ENCODE data around the gene ZBTB20. TPM values are rescaled to one million over a fixed set of nuclear protein-coding genes. Genes with fewer than 3 reads are reported as not detected.

Gene ZBTB20
- total RNA-seq, 1 experiment from 2014 or later, result 2.5 TPM

GRCh38 chr3:114447950-114448479 is 699.1 kb downstream of the ZBTB20 start:
- DNase-seq (ENCODE audit: low read depth), result no peak

DNA sequence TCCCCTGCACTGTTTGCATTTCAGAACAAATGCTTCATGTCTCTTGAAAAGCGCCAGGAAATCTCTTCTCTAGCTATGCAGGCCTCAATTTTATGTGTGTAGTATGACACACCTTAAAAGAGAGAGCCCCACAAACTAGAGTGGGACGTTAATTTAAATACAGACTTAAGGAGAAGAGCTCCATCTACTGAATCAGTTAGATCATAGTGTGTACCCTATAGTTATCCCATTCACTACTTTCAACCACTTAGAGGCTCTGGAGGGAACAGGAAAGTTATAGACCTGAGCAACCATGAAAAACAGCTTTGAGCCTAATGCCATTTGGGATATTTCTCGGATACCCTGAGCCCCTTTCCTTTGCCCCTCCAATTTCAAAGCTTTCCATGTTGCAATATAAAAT is 699.5 kb downstream of the ZBTB20 start:
- no peak for DNase-seq (ENCODE audit: low read depth)

- DNase-seq (ENCODE audit: low read depth), result no peak
Observed at GRCh38 chr3:114446600-114446999, 700.5 kb downstream of the ZBTB20 start.

DNA sequence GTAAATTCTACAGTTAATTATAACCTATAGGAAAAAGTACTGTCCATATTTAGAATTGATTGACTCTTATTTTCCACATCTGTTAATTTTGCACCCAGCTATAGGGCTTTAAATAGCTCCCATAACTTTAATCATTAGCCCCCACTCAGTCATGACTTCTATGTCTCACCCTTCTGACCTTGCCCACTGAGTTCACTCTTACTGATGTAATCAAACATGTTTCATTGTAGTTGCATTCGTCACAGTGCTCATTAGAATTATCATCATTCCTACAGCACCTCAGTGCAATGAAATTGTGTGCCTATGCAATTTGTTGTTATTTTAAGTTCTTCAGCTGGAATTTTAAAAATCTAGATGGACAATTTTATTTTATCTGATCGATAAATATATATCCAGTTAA is 701.9 kb downstream of the ZBTB20 start:
- DNase-seq (ENCODE audit: low read depth), result no peak

DNA sequence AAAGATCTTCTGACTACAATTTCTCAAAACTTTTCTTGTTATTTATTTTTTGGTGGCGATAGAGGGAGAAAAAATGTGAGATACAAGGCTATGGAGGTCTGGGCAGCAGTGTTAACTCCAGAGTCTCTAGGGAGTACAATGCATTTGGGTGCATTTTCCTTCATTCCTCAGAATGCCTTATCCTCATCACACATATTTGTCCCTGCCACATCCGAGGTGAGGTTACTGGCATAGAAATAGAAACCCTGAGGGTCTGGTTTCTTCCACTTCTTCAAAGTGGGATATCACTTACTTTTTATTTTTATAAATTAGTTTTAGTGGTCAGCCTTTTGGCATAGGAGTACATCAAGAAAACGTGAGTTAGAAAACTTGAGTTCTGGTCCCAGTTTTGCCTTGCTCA is 702.9 kb downstream of the ZBTB20 start:
- DNase-seq (ENCODE audit: low read depth), result no peak

DNA sequence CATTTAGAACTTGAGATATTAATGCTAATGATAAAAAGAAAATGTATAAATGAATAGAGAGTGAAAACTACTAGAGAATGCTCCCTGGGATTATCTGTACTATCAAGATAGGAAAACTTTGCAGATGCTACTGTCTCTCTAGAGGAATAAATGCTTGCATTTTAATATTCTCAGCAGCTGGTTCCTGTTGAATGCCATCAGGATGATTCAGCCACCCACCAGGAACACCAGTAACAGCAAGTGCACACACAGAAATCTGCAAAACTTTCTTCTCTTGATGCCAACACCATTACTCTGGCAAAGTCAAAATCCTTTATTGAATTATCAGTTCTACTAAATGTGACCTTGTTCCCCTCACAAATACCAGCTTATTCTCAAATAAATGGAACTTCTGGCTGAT is 704.8 kb downstream of the ZBTB20 start:
- DNase-seq (ENCODE audit: low read depth), result peak; percentile 45

GRCh38 chr3:114441386-114441785 is 705.7 kb downstream of the ZBTB20 start:
- no peak for DNase-seq (ENCODE audit: low read depth)

GRCh38 chr3:114440700-114441099 is 706.4 kb downstream of the ZBTB20 start:
- no peak for DNase-seq (ENCODE audit: low read depth)

GRCh38 chr3:114439284-114439683 is 707.8 kb downstream of the ZBTB20 start:
- no peak for DNase-seq (ENCODE audit: low read depth)

DNA sequence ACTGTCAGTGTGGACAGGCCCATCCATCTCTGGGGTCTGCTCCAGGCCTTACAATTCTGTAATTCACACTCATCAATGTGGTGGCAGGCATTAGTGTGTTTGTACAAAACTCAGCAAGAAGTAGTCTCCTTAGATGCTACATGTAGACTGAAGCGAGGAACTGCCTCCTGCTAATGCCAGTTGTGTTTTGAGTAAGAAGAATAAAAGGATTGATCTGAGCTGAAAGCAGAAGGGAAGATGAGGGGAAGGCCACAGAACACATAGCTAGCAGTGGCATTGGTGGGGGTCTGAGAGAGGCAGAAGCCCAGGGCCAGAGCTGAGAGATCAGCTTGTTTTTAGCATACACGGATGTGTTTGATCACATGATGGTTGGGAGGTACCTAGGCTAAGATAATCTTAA is 709.2 kb downstream of the ZBTB20 start:
- no peak for DNase-seq (ENCODE audit: low read depth)

GRCh38 chr3:114436182-114436581 is 710.9 kb downstream of the ZBTB20 start:
- DNase-seq (ENCODE audit: low read depth), result no peak

DNA sequence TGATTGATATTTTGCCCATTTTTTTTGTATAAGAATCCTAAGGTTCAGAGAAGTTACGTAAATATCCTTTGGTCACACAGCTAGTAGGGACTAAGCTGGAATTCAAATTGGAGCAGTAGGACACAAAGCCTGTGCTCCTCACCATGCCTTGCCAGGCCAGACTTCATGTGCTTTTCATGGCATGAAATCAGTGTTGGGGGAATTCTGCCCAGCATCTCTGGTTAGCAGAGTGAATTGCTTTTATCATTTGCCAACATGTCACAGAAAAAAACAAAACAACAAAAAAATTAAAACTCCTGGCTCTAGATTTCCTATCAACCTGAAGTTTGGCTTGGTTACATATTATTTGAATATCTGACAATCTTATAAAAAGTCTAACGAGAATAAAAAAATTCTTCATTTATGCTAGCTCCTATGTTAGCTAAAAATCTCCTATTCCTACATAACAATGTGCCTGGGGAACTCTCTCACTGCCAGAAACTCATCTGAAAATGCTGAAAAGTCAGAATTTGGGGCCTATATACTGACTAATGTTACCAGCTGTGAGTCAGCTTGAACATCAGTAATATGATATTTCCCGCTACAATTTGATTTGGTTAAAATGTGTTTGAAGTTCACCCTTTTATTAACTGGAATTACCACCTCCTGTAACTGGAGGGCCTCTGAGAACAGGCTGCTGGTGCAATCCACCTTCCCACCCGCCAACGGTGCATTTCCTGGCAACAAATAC is 711.5 kb downstream of the ZBTB20 start:
- no peak for DNase-seq (ENCODE audit: low read depth)

DNA sequence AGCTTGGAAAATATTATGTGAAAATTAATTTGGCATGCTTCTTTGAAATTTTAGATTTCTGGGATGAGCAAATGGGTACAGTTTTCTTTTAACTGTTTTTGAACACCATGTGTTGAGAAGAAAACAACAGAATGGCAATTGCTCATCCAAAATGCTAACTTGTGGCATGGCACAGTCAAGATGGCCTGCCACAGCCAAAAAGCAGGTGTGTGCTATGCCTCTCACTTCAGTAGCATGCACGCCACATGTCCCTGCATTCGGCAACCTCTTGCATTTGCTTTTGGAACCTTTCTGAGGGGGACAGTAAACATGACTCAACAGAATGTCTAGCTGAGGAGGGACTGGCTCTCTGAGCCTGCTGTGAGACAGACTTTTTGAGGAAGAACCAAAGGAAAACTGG is 714.8 kb downstream of the ZBTB20 start:
- DNase-seq (ENCODE audit: low read depth), result no peak

- no peak for DNase-seq (ENCODE audit: low read depth)
Observed at GRCh38 chr3:114428044-114428595, 719.0 kb downstream of the ZBTB20 start.

- DNase-seq (ENCODE audit: low read depth), result no peak
Observed at GRCh38 chr3:114427285-114428043, 719.6 kb downstream of the ZBTB20 start.

GRCh38 chr3:114424337-114424736 is 722.8 kb downstream of the ZBTB20 start:
- DNase-seq (ENCODE audit: low read depth), result no peak

DNA sequence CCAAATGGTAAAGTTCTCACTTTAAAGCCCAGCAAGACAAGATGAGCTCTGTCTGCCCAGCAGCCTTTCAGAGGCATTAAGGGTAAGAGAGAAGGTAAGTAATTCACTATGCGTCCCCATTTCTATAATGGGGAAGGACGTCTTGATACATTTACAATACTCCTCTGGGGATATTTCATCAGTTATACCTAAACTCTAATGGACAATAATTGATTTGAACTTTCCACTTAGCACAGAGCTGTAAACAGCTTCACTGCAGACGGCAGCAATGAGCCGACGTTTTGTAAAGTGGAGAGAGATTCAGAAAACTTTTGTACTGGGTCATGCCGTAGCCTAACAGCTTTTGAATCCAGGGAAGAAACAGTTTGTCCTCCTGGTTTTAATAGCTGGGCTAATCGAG is 725.9 kb downstream of the ZBTB20 start:
- no peak for DNase-seq (ENCODE audit: low read depth)

GRCh38 chr3:114420072-114420471 is 727.0 kb downstream of the ZBTB20 start:
- DNase-seq (ENCODE audit: low read depth), result no peak

DNA sequence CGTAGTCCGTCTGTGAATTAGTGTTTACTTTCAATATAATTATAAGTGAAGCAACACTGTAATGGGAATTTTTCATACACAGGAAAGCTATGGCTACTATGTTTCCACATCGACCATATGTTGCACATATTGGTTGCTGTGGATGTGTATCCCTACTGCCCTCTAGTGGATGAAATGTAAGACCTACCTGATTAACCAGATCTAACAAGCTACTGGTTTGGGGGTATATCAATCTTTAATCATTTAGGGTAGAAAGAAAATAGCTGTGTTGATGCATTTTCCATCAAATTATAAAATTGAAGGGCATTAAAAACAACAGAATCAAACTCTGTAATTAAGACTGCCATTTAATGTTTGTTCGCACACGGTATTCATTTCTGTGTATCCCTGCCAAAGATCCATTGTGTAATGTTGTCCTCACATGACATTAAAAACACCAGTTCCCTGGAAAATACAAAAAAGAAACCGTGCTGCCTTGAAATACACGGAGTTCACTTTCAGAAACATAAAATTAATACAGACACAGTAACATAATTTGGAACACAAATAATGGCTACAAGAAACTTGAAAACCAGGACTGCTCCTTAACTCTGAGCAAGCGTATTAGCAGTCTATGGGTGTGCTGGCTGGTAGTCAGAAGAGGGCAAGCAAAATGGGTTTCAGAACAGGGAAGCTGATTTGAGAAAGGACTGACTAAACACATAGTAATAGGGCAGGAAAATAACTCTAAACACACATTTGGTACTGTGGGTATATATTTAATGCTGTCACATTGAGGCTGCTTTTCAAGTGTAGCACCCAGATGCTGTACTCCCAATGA is 728.2 kb downstream of the ZBTB20 start:
- DNase-seq (ENCODE audit: low read depth), result peak; percentile 62

DNA sequence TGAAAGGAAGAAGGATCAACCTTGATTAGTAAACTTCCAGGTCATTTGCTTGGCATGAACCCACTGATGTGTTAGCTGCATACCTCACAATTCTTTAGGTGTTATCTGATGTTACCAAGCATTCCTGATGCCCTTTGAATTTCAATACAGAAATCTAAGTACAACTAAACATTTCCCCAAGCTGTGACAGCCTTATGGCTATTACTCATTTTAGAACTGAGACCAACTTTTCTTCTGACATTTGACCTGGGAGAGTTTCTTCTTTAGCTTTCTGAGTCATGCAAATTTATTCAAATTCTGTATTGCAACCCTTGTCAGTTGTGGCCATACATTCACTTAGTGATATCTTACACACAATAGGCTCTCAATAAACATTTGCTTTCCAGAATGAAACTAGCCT is 729.0 kb downstream of the ZBTB20 start:
- DNase-seq (ENCODE audit: low read depth), result no peak

GRCh38 chr3:114417675-114418074 is 729.4 kb downstream of the ZBTB20 start:
- DNase-seq (ENCODE audit: low read depth), result no peak

- no peak for DNase-seq (ENCODE audit: low read depth)
Observed at GRCh38 chr3:114417265-114417664, 729.8 kb downstream of the ZBTB20 start.

All from Daoy (cell line).